ENCODE data around the gene GNA14.

GRCh38 chr9:77464661-77465060, 183.5 kb downstream of the GNA14 start:
- TF ChIP-seq CTCF (IDR thresholded peaks at IDR 0.05) (no peak), POLR2A (IDR thresholded peaks at IDR 0.05) (no peak)

Data from right lobe of liver (tissue), 4 donors.